HepG2 (cell line): ENCODE results near the gene HSDL1. TPM values are rescaled to one million over a fixed set of nuclear protein-coding genes. Genes with fewer than 3 reads are reported as not detected.

Source experiments
- ELF1 ChIP-seq: sonication (generic); formaldehyde crosslinking; IDR thresholded peaks from 2 replicates; pipeline ENCODE4 v1.4.0; 2020; ENCODE audit warnings: missing genetic modification reagents
- HMGXB3 ChIP-seq: sonication (generic); formaldehyde crosslinking; IDR thresholded peaks from 2 replicates; pipeline ENCODE4 v1.4.0; 2020; ENCODE audit warnings: missing genetic modification reagents, borderline replicate concordance
- MBD4 ChIP-seq: IDR thresholded peaks from 2 replicates; pipeline ENCODE4 v1.6.1; 2012; ENCODE audit warnings: low read length, inconsistent platforms, borderline replicate concordance
- NFYC ChIP-seq: IDR thresholded peaks from 2 replicates; pipeline ENCODE4 v1.6.1; 2016; ENCODE audit warnings: missing genetic modification reagents, missing compliant biosample characterization
- RBFOX2 ChIP-seq: fragments of 200-400 bp; formaldehyde crosslinking; IDR thresholded peaks from 2 replicates; pipeline ENCODE4 v1.6.1; 2017; ENCODE audit warnings: low read depth, mild to moderate bottlenecking, low read length
- REPIN1 ChIP-seq: sonication (generic); formaldehyde crosslinking; IDR thresholded peaks from 2 replicates; pipeline ENCODE4 v1.8.0; 2022; ENCODE audit warnings: missing genetic modification reagents, low read depth, mild to moderate bottlenecking, borderline replicate concordance
- SIN3A ChIP-seq: IDR thresholded peaks from 2 replicates; pipeline ENCODE4 v1.6.1; 2011; ENCODE audit warnings: low read depth, mild to moderate bottlenecking, control low read depth, low read length, borderline replicate concordance
- SRSF1 ChIP-seq: fragments of 200-400 bp; formaldehyde crosslinking; optimal IDR thresholded peaks from 2 replicates; pipeline ENCODE3; 2017; ENCODE audit warnings: mild to moderate bottlenecking, low read depth, low read length, moderate library complexity
- ZNF747 ChIP-seq: sonication (generic); formaldehyde crosslinking; IDR thresholded peaks from 2 replicates; pipeline ENCODE4 v1.8.1; 2023; ENCODE audit warnings: missing genetic modification reagents, mild to moderate bottlenecking, borderline replicate concordance
- ZNF83 ChIP-seq: sonication (generic); formaldehyde crosslinking; IDR thresholded peaks from 2 replicates; pipeline ENCODE4 v1.4.0; 2020; ENCODE audit warnings: missing genetic modification reagents, mild to moderate bottlenecking, borderline replicate concordance
- polyA plus RNA-seq, 8 experiments: library from polyadenylated mRNA; depleted of rRNA in 3 of 8; stranded (reverse) in 7 of 8; unstranded in 1 of 8; fragments of >200 nt; fragmentation: Illumina TruSeq in 4 of 8; extraction: Trizol in 4 of 8; gene quantifications; 2 replicates each; pipeline versions ENCODE4 v1.2.1 to v1.2.3, GENCODE V29; 2011 to 2016; ENCODE audit warnings: low read depth in 4 of 8, missing spikeins in 1 of 8, mixed read lengths in 1 of 8; ENCODE audit not compliant: insufficient read depth in 1 of 8
- total RNA-seq, 5 experiments: library from RNA; depleted of rRNA; stranded (reverse); fragments of >200 nt; fragmentation: Illumina TruSeq; extraction: Trizol; gene quantifications; 2 replicates each; pipeline ENCODE4 v1.2.3, GENCODE V29; 2016; ENCODE audit warnings: low read depth in 1 of 5
- TF ChIP-seq, protein P1 (sequence below): IDR thresholded peaks from 2 replicates; pipeline ENCODE4 v1.6.1; 2016; ENCODE audit warnings: low read depth, missing genetic modification reagents, missing compliant biosample characterization
- TF ChIP-seq, protein P2 (sequence below): sonication (generic); formaldehyde crosslinking; IDR thresholded peaks from 2 replicates; pipeline ENCODE4 v1.5.1; 2020; ENCODE audit warnings: missing genetic modification reagents, mild to moderate bottlenecking, borderline replicate concordance
- TF ChIP-seq, protein P3 (sequence below): sonication (generic); formaldehyde crosslinking; IDR thresholded peaks from 2 replicates; pipeline ENCODE4 v1.4.0; 2020; ENCODE audit warnings: missing genetic modification reagents

The HSDL1 gene
- total and polyA plus RNA-seq, 2 of the 13 experiments (the other 11 are each of a cell fraction or from before 2014, with no cell fraction given): 49.2 to 49.7 TPM

GRCh38 chr16:84186685-84187437 is 41.9 kb upstream of the HSDL1 start, which contains the start of gene TAF1C (continued):
- TF ChIP-seq, protein P1, sequence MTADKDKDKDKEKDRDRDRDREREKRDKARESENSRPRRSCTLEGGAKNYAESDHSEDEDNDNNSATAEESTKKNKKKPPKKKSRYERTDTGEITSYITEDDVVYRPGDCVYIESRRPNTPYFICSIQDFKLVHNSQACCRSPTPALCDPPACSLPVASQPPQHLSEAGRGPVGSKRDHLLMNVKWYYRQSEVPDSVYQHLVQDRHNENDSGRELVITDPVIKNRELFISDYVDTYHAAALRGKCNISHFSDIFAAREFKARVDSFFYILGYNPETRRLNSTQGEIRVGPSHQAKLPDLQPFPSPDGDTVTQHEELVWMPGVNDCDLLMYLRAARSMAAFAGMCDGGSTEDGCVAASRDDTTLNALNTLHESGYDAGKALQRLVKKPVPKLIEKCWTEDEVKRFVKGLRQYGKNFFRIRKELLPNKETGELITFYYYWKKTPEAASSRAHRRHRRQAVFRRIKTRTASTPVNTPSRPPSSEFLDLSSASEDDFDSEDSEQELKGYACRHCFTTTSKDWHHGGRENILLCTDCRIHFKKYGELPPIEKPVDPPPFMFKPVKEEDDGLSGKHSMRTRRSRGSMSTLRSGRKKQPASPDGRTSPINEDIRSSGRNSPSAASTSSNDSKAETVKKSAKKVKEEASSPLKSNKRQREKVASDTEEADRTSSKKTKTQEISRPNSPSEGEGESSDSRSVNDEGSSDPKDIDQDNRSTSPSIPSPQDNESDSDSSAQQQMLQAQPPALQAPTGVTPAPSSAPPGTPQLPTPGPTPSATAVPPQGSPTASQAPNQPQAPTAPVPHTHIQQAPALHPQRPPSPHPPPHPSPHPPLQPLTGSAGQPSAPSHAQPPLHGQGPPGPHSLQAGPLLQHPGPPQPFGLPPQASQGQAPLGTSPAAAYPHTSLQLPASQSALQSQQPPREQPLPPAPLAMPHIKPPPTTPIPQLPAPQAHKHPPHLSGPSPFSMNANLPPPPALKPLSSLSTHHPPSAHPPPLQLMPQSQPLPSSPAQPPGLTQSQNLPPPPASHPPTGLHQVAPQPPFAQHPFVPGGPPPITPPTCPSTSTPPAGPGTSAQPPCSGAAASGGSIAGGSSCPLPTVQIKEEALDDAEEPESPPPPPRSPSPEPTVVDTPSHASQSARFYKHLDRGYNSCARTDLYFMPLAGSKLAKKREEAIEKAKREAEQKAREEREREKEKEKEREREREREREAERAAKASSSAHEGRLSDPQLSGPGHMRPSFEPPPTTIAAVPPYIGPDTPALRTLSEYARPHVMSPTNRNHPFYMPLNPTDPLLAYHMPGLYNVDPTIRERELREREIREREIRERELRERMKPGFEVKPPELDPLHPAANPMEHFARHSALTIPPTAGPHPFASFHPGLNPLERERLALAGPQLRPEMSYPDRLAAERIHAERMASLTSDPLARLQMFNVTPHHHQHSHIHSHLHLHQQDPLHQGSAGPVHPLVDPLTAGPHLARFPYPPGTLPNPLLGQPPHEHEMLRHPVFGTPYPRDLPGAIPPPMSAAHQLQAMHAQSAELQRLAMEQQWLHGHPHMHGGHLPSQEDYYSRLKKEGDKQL: no peak
- TF ChIP-seq SIN3A (0 out of 2 replicates have a peak, but pooled peaks have one; percentile 93), ZNF747 (CRISPR knock-in tag) (peak; percentile 26; the same call in 1 of the 2 replicates), RBFOX2 (peak; percentile 92), ZNF83 (CRISPR knock-in tag) (0 out of 2 replicates have a peak, but pooled peaks have one; percentile 33), NFYC (CRISPR knock-in tag) (0 out of 2 replicates have a peak, but pooled peaks have one; percentile 34), MBD4 (no peak), ELF1 (CRISPR knock-in tag) (peak; percentile 99), REPIN1 (CRISPR knock-in tag) (peak; percentile 81; the same call in 1 of the 2 replicates), HMGXB3 (CRISPR knock-in tag) (peak; percentile 54; the same call in 1 of the 2 replicates), SRSF1 (peak; percentile 93)
- TF ChIP-seq, protein P2, sequence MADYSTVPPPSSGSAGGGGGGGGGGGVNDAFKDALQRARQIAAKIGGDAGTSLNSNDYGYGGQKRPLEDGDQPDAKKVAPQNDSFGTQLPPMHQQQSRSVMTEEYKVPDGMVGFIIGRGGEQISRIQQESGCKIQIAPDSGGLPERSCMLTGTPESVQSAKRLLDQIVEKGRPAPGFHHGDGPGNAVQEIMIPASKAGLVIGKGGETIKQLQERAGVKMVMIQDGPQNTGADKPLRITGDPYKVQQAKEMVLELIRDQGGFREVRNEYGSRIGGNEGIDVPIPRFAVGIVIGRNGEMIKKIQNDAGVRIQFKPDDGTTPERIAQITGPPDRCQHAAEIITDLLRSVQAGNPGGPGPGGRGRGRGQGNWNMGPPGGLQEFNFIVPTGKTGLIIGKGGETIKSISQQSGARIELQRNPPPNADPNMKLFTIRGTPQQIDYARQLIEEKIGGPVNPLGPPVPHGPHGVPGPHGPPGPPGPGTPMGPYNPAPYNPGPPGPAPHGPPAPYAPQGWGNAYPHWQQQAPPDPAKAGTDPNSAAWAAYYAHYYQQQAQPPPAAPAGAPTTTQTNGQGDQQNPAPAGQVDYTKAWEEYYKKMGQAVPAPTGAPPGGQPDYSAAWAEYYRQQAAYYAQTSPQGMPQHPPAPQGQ (CRISPR knock-in tag): 0 out of 2 replicates have a peak, but pooled peaks have one; percentile 31
- TF ChIP-seq, protein P3, sequence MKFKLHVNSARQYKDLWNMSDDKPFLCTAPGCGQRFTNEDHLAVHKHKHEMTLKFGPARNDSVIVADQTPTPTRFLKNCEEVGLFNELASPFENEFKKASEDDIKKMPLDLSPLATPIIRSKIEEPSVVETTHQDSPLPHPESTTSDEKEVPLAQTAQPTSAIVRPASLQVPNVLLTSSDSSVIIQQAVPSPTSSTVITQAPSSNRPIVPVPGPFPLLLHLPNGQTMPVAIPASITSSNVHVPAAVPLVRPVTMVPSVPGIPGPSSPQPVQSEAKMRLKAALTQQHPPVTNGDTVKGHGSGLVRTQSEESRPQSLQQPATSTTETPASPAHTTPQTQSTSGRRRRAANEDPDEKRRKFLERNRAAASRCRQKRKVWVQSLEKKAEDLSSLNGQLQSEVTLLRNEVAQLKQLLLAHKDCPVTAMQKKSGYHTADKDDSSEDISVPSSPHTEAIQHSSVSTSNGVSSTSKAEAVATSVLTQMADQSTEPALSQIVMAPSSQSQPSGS (CRISPR knock-in tag): peak; percentile 69; the same call in 1 of the 2 replicates
